ENCODE measurements around the gene WIPF1.

WIPF1 gene

GRCh38 chr2:174617718-174618117, 20.1 kb upstream of the WIPF1 start:
- Histone ChIP-seq H4K20me1 (ENCODE audit: insufficient read depth, low read length) (peaks cover 4% of the 10 kb centered on the region; the same call in 1 of the 2 replicates), H3K4me3 (ENCODE audit: low read depth in 1 of 2, low read length in 2 of 2) (no peak overlapping the region), H3K79me2 (ENCODE audit: insufficient read depth, low read length) (peaks cover 91% of the 10 kb centered on the region), H3K27me3 (ENCODE audit: insufficient read depth, low read length, poor library complexity) (no peaks in the 10 kb centered on the region), H3K9me3 (ENCODE audit: insufficient read depth, low read length, severe bottlenecking) (no peaks in the 10 kb centered on the region), H3K4me2 (ENCODE audit: insufficient read depth, low read length) (no peak overlapping the region), H3K9ac (ENCODE audit: low read depth, low read length) (no peak overlapping the region), H3K27ac (ENCODE audit: low read length) (no peak overlapping the region), H3K4me1 (ENCODE audit: insufficient read depth, low read length) (peaks cover 17% of the 10 kb centered on the region), H3K36me3 (ENCODE audit: insufficient read depth, low read length) (peaks cover 46% of the 10 kb centered on the region), H2AFZ (ENCODE audit: low read depth, low read length) (no peak overlapping the region)
- TF ChIP-seq EZH2 (IDR thresholded peaks at IDR 0.05; ENCODE audit: borderline replicate concordance, low read depth, low read length, severe bottlenecking) (no peak), CTCF (IDR thresholded peaks at IDR 0.05; ENCODE audit: borderline replicate concordance, extremely low read depth, low read length, poor library complexity, severe bottlenecking) (no peak)
- ATAC-seq (ENCODE audit: insufficient read depth, low read depth): no peak
- DNase-seq: no peak

GRCh38 chr2:174617120-174617519, 19.5 kb upstream of the WIPF1 start:
- Histone ChIP-seq H3K36me3 (ENCODE audit: insufficient read depth, low read length) (peaks cover 41% of the 10 kb centered on the region), H2AFZ (ENCODE audit: low read depth, low read length) (no peak overlapping the region), H3K27ac (ENCODE audit: low read length) (no peak overlapping the region), H4K20me1 (ENCODE audit: insufficient read depth, low read length) (peaks cover 4% of the 10 kb centered on the region; the same call in 1 of the 2 replicates), H3K79me2 (ENCODE audit: insufficient read depth, low read length) (peaks cover 91% of the 10 kb centered on the region), H3K9ac (ENCODE audit: low read depth, low read length) (no peak overlapping the region), H3K27me3 (ENCODE audit: insufficient read depth, low read length, poor library complexity) (no peaks in the 10 kb centered on the region), H3K4me3 (ENCODE audit: low read depth in 1 of 2, low read length in 2 of 2) (no peak overlapping the region), H3K9me3 (ENCODE audit: insufficient read depth, low read length, severe bottlenecking) (no peaks in the 10 kb centered on the region), H3K4me2 (ENCODE audit: insufficient read depth, low read length) (no peak overlapping the region), H3K4me1 (ENCODE audit: insufficient read depth, low read length) (peaks cover 17% of the 10 kb centered on the region)
- no peak for TF ChIP-seq EZH2 (IDR thresholded peaks at IDR 0.05; ENCODE audit: borderline replicate concordance, low read depth, low read length, severe bottlenecking)
- TF ChIP-seq CTCF (IDR thresholded peaks at IDR 0.05; ENCODE audit: borderline replicate concordance, extremely low read depth, low read length, poor library complexity, severe bottlenecking): no peak
- DNase-seq (no peak), ATAC-seq (ENCODE audit: insufficient read depth, low read depth) (no peak)

- peaks cover 49% of the 10 kb centered on the region for H3K36me3 ChIP-seq (ENCODE audit: insufficient read depth, low read length)
Measured at GRCh38 chr2:174615871-174616436, 18.4 kb upstream of the WIPF1 start.

More at GRCh38 chr2:174615871-174616436, 18.4 kb upstream of the WIPF1 start:
- Histone ChIP-seq H3K27me3 (ENCODE audit: insufficient read depth, low read length, poor library complexity) (no peaks in the 10 kb centered on the region), H3K9me3 (ENCODE audit: insufficient read depth, low read length, severe bottlenecking) (no peaks in the 10 kb centered on the region), H4K20me1 (ENCODE audit: insufficient read depth, low read length) (peaks cover 4% of the 10 kb centered on the region; the same call in 1 of the 2 replicates), H3K4me2 (ENCODE audit: insufficient read depth, low read length) (no peak overlapping the region), H3K27ac (ENCODE audit: low read length) (peak overlapping the region; percentile 12), H3K9ac (ENCODE audit: low read depth, low read length) (no peak overlapping the region), H3K4me3 (ENCODE audit: low read depth in 1 of 2, low read length in 2 of 2) (no peak overlapping the region), H2AFZ (ENCODE audit: low read depth, low read length) (no peak overlapping the region), H3K4me1 (ENCODE audit: insufficient read depth, low read length) (peaks cover 17% of the 10 kb centered on the region), H3K79me2 (ENCODE audit: insufficient read depth, low read length) (peaks cover 93% of the 10 kb centered on the region)
- no peak for DNase-seq
- TF ChIP-seq EZH2 (IDR thresholded peaks at IDR 0.05; ENCODE audit: borderline replicate concordance, low read depth, low read length, severe bottlenecking) (no peak), CTCF (IDR thresholded peaks at IDR 0.05; ENCODE audit: borderline replicate concordance, extremely low read depth, low read length, poor library complexity, severe bottlenecking) (no peak)
- ATAC-seq (ENCODE audit: insufficient read depth, low read depth): peak; percentile 81
